Mesothelial cell of epicardium (in vitro differentiated cells): ENCODE results near the gene SLC39A6. TPM values are rescaled to one million over a fixed set of nuclear protein-coding genes. Genes with fewer than 3 reads are reported as not detected.

ENCODE experiments used
- DNase-seq, 2 experiments: peaks; one replicate each; pipeline ENCODE4 v3.0.0; 2021; ENCODE audit warnings: low spot score in 2 of 2; ENCODE audit not compliant: unreplicated experiment in 2 of 2
- H3K27ac Mint-ChIP-seq: 2 replicates; pipeline ENCODE4 v1.8.0; 2021; ENCODE audit warnings: mixed read lengths
- H3K27me3 Mint-ChIP-seq: 2 replicates; pipeline ENCODE4 v1.8.0; 2021; ENCODE audit warnings: low read depth, mixed read lengths
- H3K36me3 Mint-ChIP-seq: 2 replicates; pipeline ENCODE4 v1.8.0; 2021; ENCODE audit warnings: mixed read lengths
- H3K4me1 Mint-ChIP-seq: 2 replicates; pipeline ENCODE4 v1.8.0; 2021; ENCODE audit warnings: mixed read lengths
- H3K4me3 Mint-ChIP-seq: 2 replicates; pipeline ENCODE4 v1.8.0; 2021; ENCODE audit warnings: mild to moderate bottlenecking, moderate library complexity, mixed read lengths
- H3K9me3 Mint-ChIP-seq: 2 replicates; pipeline ENCODE4 v1.8.0; 2021; ENCODE audit warnings: mixed read lengths
- total RNA-seq: library from RNA; stranded (reverse); gene quantifications from 3 replicates; pipeline ENCODE4 v1.2.1, GENCODE V29; 2021
- TF ChIP-seq, protein P1 (sequence below): fragments of 200-600 bp; sonication (generic); IDR thresholded peaks from one replicate; pipeline ENCODE4 v1.5.0; 2021; ENCODE audit warnings: antibody characterized with exemption; ENCODE audit not compliant: unreplicated experiment

The SLC39A6 gene, protein sequence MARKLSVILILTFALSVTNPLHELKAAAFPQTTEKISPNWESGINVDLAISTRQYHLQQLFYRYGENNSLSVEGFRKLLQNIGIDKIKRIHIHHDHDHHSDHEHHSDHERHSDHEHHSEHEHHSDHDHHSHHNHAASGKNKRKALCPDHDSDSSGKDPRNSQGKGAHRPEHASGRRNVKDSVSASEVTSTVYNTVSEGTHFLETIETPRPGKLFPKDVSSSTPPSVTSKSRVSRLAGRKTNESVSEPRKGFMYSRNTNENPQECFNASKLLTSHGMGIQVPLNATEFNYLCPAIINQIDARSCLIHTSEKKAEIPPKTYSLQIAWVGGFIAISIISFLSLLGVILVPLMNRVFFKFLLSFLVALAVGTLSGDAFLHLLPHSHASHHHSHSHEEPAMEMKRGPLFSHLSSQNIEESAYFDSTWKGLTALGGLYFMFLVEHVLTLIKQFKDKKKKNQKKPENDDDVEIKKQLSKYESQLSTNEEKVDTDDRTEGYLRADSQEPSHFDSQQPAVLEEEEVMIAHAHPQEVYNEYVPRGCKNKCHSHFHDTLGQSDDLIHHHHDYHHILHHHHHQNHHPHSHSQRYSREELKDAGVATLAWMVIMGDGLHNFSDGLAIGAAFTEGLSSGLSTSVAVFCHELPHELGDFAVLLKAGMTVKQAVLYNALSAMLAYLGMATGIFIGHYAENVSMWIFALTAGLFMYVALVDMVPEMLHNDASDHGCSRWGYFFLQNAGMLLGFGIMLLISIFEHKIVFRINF
- total RNA-seq = 42.0 to 43.1 TPM (median 42.7 TPM) in 3 replicates

DNA sequence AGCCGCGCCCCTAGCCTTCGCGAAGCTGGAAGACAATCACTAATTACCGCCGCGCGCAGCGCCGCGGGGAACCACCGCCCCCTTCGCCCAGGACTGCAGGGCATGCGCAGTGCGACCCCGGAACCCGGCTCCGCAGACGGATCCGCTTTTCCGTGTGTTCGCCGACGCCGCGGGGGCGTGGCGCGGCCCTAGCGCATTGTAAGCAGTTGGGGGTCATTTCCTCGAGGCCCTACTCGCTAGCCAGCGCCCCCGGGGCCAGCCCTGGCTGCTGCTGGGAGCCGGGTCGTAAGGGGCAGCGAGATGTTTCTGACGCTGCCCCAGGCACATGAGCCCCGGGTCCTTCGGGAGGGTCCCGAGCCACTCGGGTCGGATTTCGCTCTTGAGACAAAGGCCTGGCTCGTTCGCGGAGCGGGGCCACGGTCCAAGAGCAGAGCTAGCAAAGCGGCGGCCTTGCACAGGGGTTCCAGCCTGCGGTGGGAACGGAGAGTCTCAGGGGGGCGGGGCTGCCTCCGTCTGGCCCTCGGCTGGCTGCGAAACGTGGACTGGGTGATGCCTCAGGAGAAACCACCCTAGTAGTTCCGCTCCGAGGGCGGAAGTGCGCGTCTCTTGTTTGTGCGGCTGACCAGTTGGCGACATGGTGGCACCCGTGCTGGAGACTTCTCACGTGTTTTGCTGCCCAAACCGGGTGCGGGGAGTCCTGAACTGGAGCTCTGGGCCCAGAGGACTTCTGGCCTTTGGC, at the start of gene SLC39A6, which contains the start of gene ELP2:
TSS of gene SLC39A6 (minus strand) at position 41 of the 739 bp plus-strand sequence. CDS start 2,333 bp downstream, outside the sequence.
TSS of gene ELP2 (plus strand) at position 600 of the 739 bp plus-strand sequence. CDS start at position 635, 35 bp downstream.
- Mint-ChIP-seq H3K36me3 (no peaks in the 10 kb centered on the region), H3K9me3 (no peaks in the 10 kb centered on the region), H3K4me1 (peaks cover 28% of the 10 kb centered on the region), H3K27me3 (no peaks in the 10 kb centered on the region), H3K27ac (peak within 1 kb of the TSS; percentile 97), H3K4me3 (peak within 1 kb of the TSS; percentile 97)
- peak; percentile 92 to 98 for DNase-seq
- TF ChIP-seq, protein P1, sequence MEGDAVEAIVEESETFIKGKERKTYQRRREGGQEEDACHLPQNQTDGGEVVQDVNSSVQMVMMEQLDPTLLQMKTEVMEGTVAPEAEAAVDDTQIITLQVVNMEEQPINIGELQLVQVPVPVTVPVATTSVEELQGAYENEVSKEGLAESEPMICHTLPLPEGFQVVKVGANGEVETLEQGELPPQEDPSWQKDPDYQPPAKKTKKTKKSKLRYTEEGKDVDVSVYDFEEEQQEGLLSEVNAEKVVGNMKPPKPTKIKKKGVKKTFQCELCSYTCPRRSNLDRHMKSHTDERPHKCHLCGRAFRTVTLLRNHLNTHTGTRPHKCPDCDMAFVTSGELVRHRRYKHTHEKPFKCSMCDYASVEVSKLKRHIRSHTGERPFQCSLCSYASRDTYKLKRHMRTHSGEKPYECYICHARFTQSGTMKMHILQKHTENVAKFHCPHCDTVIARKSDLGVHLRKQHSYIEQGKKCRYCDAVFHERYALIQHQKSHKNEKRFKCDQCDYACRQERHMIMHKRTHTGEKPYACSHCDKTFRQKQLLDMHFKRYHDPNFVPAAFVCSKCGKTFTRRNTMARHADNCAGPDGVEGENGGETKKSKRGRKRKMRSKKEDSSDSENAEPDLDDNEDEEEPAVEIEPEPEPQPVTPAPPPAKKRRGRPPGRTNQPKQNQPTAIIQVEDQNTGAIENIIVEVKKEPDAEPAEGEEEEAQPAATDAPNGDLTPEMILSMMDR = no peak

DNA sequence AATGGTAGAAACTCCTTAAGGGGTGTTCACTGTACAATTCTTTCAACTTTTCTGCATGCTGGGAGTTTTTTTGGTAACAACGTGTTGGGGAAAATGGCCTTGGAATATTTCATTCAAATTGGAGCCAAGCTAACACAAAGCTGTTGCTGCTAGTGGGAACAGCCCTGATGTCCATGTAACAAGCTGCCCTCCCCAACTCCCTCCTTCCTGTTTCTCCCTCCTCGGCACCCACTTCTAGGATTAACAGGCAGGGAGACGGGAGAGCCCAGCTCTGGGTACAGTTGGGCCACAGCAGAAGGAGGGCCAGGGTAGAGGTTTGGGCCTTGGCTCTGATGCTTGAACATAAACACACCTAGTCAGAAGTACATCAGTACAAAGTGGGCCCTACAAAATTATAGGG, 48.8 kb upstream of the SLC39A6 start:
- TF ChIP-seq, protein P1 = no peak
- DNase-seq = no peak
- H3K9me3 Mint-ChIP-seq = no peaks in the 10 kb centered on the region
- peaks cover 10% of the 10 kb centered on the region for H3K4me1 Mint-ChIP-seq
- H3K27ac Mint-ChIP-seq = no peak overlapping the region
- no peaks in the 10 kb centered on the region for H3K27me3 Mint-ChIP-seq
- H3K4me3 Mint-ChIP-seq = no peak overlapping the region
- peaks cover 12% of the 10 kb centered on the region for H3K36me3 Mint-ChIP-seq

DNA sequence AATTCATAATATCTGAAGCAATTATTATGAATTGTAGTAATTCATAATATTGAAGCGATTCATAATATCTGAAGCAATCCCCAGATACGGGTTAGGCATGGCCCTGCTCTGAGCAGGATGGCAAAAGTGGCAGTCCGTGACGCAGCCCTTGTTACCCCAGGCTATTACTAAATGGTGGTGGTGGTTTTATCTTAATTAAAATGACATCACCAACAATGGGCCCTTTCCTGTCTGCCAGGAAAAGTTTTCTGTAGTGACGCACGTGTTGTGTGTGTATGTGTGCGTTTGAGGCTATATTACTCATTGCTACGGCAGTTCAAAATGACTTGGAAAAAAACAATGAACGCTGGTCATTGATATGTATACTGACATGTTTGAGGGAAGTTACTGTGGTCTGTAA, 47.6 kb upstream of the SLC39A6 start:
- Mint-ChIP-seq H3K27ac (no peak overlapping the region), H3K36me3 (peaks cover 15% of the 10 kb centered on the region), H3K9me3 (no peaks in the 10 kb centered on the region), H3K4me3 (no peak overlapping the region), H3K27me3 (no peaks in the 10 kb centered on the region), H3K4me1 (peaks cover 13% of the 10 kb centered on the region)
- TF ChIP-seq, protein P1 = no peak
- DNase-seq = no peak

DNA sequence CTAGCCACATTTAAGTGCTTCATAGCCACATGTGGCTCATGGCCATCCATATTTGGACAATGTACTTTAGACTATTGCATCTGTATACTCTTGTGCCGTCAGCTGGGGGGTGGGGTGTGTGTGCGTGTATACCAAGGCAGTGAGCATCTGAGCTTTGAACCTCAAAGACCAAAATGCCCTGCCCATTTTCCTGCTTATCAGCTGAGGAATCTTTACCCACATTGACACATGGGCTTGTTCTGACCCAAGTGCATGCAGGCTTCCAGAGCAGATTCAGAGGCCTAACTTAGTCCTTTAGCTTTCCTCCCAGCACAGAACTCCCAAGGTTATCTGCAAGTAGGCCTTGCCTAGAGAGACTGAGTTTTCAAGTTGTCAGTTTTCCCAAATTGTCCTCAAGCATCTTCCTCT, 47.0 kb upstream of the SLC39A6 start:
- DNase-seq = no peak

DNA sequence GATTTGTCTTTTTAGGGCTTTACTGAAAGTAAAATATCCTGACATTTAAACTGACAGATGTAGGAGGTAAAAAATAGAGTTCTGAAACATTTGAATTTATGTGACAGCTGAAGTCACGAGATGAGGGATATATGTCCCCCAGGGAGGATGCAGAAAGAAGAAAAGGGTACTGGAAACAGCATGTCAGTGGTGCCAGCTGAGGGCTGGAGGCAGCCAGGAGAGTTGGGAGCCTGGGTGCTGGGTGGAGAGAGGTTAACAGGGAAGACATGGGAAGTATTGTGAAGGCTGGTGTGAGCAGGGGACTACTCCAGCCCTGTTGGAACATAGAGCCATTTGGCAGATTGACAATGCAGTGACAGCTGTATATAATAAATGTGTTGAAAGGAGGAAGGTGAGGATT, 46.3 kb upstream of the SLC39A6 start:
- DNase-seq = no peak
- TF ChIP-seq, protein P1 = no peak
- peaks cover 12% of the 10 kb centered on the region for H3K4me1 Mint-ChIP-seq
- H3K4me3 Mint-ChIP-seq = no peak overlapping the region
- no peak overlapping the region for H3K27ac Mint-ChIP-seq
- no peaks in the 10 kb centered on the region for H3K27me3 Mint-ChIP-seq
- no peaks in the 10 kb centered on the region for H3K9me3 Mint-ChIP-seq
- peaks cover 21% of the 10 kb centered on the region for H3K36me3 Mint-ChIP-seq

More for the DNA sequence above, 47.0 kb upstream of the SLC39A6 start:
- H3K27ac Mint-ChIP-seq = no peak overlapping the region
- H3K4me3 Mint-ChIP-seq = no peak overlapping the region
- peaks cover 13% of the 10 kb centered on the region for H3K4me1 Mint-ChIP-seq
- H3K36me3 Mint-ChIP-seq = peaks cover 15% of the 10 kb centered on the region
- H3K27me3 Mint-ChIP-seq = no peaks in the 10 kb centered on the region
- no peaks in the 10 kb centered on the region for H3K9me3 Mint-ChIP-seq
- TF ChIP-seq, protein P1 = no peak
